SK-N-SH treated with all-trans-retinoic acid at 6 μM for 48 hours (cell line): Measurements from ENCODE around the gene NUP210.

Experiments
- ARNTL ChIP-seq: fragments of 450-650 bp; formaldehyde crosslinking; IDR thresholded peaks from 2 replicates; pipeline ENCODE4 v1.5.0; 2020; ENCODE audit warnings: low read depth, mild to moderate bottlenecking, moderate library complexity, borderline replicate concordance
- CSDC2 ChIP-seq: fragments of 250-450 bp; sonication (Bioruptor Pico); IDR thresholded peaks from 2 replicates; pipeline ENCODE4 v1.5.0; 2020; ENCODE audit warnings: mild to moderate bottlenecking, moderate library complexity
- GLIS3 ChIP-seq: fragments of 250-450 bp; sonication (Bioruptor Pico); IDR thresholded peaks from 2 replicates; pipeline ENCODE4 v1.5.0; 2020; ENCODE audit warnings: mild to moderate bottlenecking, moderate library complexity
- RARB ChIP-seq: fragments of 250-450 bp; sonication (Bioruptor Pico); IDR thresholded peaks from 2 replicates; pipeline ENCODE4 v1.8.0; 2021; ENCODE audit warnings: mild to moderate bottlenecking, moderate library complexity
- TCF4 ChIP-seq: fragments of 250-450 bp; sonication (Bioruptor Pico); IDR thresholded peaks from 2 replicates; pipeline ENCODE4 v1.8.0; 2021; ENCODE audit warnings: mild to moderate bottlenecking, moderate library complexity, borderline replicate concordance
- ZC3H10 ChIP-seq: fragments of 250-450 bp; sonication (Bioruptor Pico); IDR thresholded peaks from 2 replicates; pipeline ENCODE4 v1.5.1; 2021; ENCODE audit warnings: mild to moderate bottlenecking, moderate library complexity
- ZFP3 ChIP-seq: fragments of 250-450 bp; sonication (Bioruptor Pico); IDR thresholded peaks from 2 replicates; pipeline ENCODE4 v1.5.0; 2020; ENCODE audit warnings: mild to moderate bottlenecking, moderate library complexity
- ZFP30 ChIP-seq: fragments of 450-650 bp; formaldehyde crosslinking; IDR thresholded peaks from 2 replicates; pipeline ENCODE4 v1.5.0; 2022; ENCODE audit warnings: mild to moderate bottlenecking, moderate library complexity
- ZNF8 ChIP-seq: fragments of 450-650 bp; formaldehyde crosslinking; IDR thresholded peaks from 2 replicates; pipeline ENCODE4 v1.5.0; 2020; ENCODE audit warnings: mild to moderate bottlenecking, moderate library complexity

DNA sequence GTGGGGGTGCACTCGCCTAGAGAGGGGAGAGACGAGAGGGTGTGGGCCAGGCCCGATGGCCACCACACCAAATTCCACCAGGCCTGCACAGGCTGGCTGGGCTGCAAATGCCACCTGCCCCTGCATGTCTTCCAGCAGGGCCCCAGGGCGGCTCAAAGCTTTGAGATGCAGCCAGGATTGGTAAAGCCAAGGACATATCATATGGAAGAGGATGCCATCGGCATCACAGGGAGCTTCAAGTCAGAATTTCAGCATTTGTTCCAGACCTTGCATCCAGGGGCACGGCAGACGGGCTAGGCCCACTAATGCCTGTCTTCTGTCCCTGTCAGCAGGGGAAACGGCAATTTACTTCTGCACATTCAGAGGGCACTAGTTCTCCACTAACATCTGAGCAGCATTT lies 97.8 kb downstream of the NUP210 start:
- TF ChIP-seq GLIS3 (CRISPR knock-in tag) (no peak), ZFP3 (CRISPR knock-in tag) (no peak), RARB (no peak), ZNF8 (CRISPR knock-in tag) (no peak), ZFP30 (CRISPR knock-in tag) (no peak), ARNTL (CRISPR knock-in tag) (no peak), CSDC2 (no peak), ZC3H10 (no peak), TCF4 (CRISPR knock-in tag) (no peak)
